H1 (cell line): Measurements from ENCODE around the gene PTPN13. TPM values are rescaled to one million over a fixed set of nuclear protein-coding genes. Genes with fewer than 3 reads are reported as not detected.

ENCODE experiments used
- polyA plus RNA-seq, 7 experiments: library from polyadenylated mRNA; depleted of rRNA in 3 of 7; stranded (reverse) in 5 of 7; unstranded in 2 of 7; fragments of >200 nt in 5 of 7; fragments of 200-250 nt in 2 of 7; gene quantifications; 1 replicate in 5 of 7; 2 replicates in 1 of 7; 4 replicates in 1 of 7; pipeline versions ENCODE4 v1.2.1 to v1.2.3, GENCODE V29; 2011 to 2013; ENCODE audit warnings: missing spikeins in 2 of 7, mixed read lengths in 2 of 7
- total RNA-seq: library from RNA; stranded (reverse); fragmentation: NEBNext Ultra II Directional; extraction: Animal tissue kit (Norgen Biotek cat#: 25700); gene quantifications from 2 replicates; pipeline ENCODE4 v1.2.1, GENCODE V29; 2021

The PTPN13 gene
- total and polyA plus RNA-seq, 2 of the 8 experiments (the other 6 are each of a cell fraction or from before 2014, with no cell fraction given), result 12.7 to 57.9 TPM

Other genes starting within 250 kb of the PTPN13 start
- 2.5 and 4.0 TPM in 2 replicates for gene MAPK10, start 234.3 kb upstream of the PTPN13 start, total RNA-seq
- 2.6 and 3.1 TPM in 2 replicates for gene MAPK10, start 234.3 kb upstream of the PTPN13 start, polyA plus RNA-seq (2011; rRNA removed)